Fibroblast of skin of scalp (primary cell): Measurements from ENCODE around the gene TXNDC15. TPM values are rescaled to one million over a fixed set of nuclear protein-coding genes. Genes with fewer than 3 reads are reported as not detected.
"Not testable (repeated sequence)": the region's sequence is repeated elsewhere in the genome, so short reads cannot be mapped to it uniquely, and the experiment has no call there.

ENCODE experiments used
- DNase-seq: peaks from one replicate; pipeline ENCODE4 v3.0.0-alpha.2; 2013
- polyA plus RNA-seq, 2 experiments: library from polyadenylated mRNA; unstranded; fragments of 120-200 nt; gene quantifications; one replicate each; pipeline ENCODE4 v1.2.1, GENCODE V29; 2013; ENCODE audit not compliant: insufficient read length in 2 of 2

Gene TXNDC15
- polyA plus RNA-seq (2013, experiment 1 of 2; ENCODE audit: insufficient read length): 103 TPM
- polyA plus RNA-seq (2013, experiment 2 of 2; ENCODE audit: insufficient read length): 87.3 TPM

GRCh38 chr5:134873987-134874830 is at the start of gene TXNDC15:
Gene TXNDC15 (plus strand): TSS chr5:134874371. CDS start chr5:134874428, 57 bp downstream.
- peak; percentile 86 for DNase-seq

GRCh38 chr5:134824681-134825080 is 49.5 kb upstream of the TXNDC15 start:
- no peak for DNase-seq

DNA sequence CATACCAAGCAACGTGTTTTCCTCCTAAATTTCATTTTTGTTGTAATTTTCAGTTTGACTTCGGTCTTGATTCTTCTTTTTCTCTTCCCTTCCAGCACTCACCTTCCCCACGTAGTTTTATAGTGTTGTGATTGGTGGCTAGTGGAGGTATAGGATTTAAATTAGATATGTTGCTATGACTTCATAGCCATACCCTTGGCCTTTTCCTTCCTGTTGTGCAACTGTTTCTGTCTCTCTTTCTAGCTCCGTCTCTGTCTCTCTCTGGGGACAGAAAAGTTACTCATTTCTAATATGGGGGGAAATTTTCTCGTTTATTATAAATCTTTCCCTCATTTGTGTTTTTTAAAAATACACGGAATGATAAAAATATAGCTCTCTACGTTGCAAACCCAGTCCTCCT is 49.0 kb upstream of the TXNDC15 start:
- DNase-seq: no peak

GRCh38 chr5:134833340-134834032 is 40.7 kb upstream of the TXNDC15 start:
- peak; percentile 87 for DNase-seq

DNA sequence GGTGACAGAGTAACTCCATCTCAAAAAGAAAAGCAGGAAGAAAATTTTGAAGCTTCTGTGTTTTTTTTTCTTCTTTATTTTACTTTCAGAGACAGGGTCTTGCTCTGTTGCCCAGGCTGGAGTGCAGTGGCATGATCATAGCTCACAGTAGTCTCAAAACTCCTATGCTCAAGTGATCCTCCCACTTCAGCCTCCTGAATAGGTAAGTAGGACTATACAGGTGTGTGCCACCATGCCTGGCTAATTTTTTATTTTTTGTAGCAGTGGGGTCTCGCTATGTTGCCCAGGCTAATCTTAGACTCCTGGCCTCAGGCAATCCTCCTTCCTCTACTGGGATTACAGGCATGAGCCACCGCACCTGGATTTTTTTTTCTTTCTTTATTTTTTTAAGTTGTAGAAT is 38.5 kb upstream of the TXNDC15 start:
- no peak for DNase-seq

- no peak for DNase-seq
Observed at GRCh38 chr5:134837530-134838181, 36.5 kb upstream of the TXNDC15 start.

- DNase-seq: not testable (repeated sequence)
Observed at GRCh38 chr5:134838361-134838760, 35.8 kb upstream of the TXNDC15 start.

- DNase-seq: no peak
Observed at GRCh38 chr5:134840811-134841210, 33.4 kb upstream of the TXNDC15 start.

GRCh38 chr5:134844252-134844651 is 29.9 kb upstream of the TXNDC15 start:
- no peak for DNase-seq

DNA sequence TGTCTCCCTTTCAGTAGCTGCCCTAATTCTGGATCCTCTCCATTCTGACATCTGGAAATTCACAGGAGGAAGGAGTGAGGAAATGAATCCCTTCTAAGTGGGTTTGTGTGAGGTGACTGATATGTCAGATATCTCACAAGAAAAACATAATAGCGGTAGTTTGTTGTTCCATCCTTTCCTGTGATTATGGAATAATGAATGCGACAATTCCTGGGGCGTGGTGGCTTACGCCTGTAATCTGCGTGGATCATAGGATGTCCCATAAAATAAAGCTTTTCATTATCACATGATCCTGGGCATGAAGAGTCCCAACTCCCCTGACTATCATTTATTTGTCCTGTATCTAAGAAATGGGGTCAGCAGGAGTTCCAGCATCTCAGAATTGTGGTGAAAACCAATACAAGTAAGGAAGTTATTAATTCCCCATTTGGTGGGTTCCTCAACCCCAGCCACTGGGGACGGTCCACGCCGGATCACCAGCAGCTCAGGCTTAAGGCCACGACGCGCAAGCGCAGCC is 28.8 kb upstream of the TXNDC15 start:
- peak; percentile 23 for DNase-seq

GRCh38 chr5:134845852-134846640 is 28.1 kb upstream of the TXNDC15 start, which contains the start of gene C5orf24:
Gene C5orf24 (plus strand): TSS chr5:134845968. CDS start chr5:134854901, 8,933 bp downstream.
- DNase-seq: peak; percentile 97

DNA sequence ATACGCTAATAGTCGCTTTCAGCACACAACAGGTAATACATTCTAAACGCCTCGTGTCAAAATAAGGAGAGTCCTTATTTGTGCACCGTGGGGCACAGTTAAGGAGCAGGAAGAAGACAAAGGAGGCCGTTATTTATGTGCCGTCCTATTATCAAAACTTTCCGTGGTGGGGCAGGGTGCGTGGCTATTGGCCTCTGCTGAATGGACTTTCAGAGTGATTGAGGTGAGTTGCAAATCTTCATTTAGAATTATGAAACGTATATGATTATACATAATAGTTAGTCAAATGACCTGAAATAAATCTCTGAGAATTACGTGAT is 27.6 kb upstream of the TXNDC15 start:
- no peak for DNase-seq

GRCh38 chr5:134849434-134849933 is 24.7 kb upstream of the TXNDC15 start:
- DNase-seq: not testable (repeated sequence)

GRCh38 chr5:134851307-134851923 is 22.8 kb upstream of the TXNDC15 start:
- DNase-seq: peak; percentile 74

DNA sequence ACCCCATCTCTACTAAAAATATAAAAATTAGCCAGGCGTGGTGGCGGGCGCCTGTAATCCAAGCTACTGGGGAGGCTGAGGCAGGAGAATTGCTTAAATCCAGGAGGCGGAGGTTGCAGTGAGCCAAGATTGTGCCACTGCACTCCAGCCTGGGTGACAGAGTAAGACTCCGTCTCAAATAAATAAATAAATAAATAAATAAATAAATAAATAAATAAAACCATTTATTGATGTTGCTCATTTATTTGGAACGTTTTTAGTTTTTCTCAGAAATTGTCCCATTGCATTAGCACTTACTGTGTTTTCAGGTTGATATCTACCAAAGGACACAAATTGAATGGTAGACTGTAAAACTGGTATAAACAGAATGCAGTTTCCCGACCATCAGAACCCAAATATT is 17.7 kb upstream of the TXNDC15 start:
- not testable (repeated sequence) for DNase-seq

DNA sequence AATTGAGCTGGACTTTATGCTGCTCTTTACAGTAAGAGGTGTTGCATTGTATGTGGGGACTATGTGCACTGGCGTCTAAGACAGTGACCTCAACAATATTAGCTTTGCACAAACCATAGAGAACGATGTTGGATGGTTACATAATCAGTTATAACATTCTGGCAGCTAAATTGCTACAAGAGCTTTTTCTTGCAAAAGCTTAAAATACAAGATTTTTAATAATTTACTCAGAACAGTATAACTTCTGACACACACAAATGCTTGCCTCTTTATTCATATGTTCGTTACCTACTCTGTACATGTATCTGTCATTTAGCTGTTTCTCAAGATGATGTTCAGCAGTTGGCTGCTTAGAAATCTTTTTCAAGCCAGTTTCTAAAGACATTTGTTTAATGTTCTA is 16.8 kb upstream of the TXNDC15 start:
- DNase-seq: no peak

GRCh38 chr5:134864707-134865106 is 9.5 kb upstream of the TXNDC15 start:
- no peak for DNase-seq

- no peak for DNase-seq
Observed at GRCh38 chr5:134873494-134873893, 677 bp upstream of the TXNDC15 start.

GRCh38 chr5:134874831-134875655 is 872 bp downstream of the TXNDC15 start:
- peak; percentile 90 for DNase-seq

GRCh38 chr5:134877159-134877558 is 3.0 kb downstream of the TXNDC15 start:
- no peak for DNase-seq
